GM19240 (cell line): ENCODE results near the gene RASSF4.
"Not testable (repeated sequence)": the region's sequence is repeated elsewhere in the genome, so short reads cannot be mapped to it uniquely, and the experiment has no call there.

ENCODE experiments used
- DNase-seq: peaks from one replicate; pipeline ENCODE4 v3.0.0; 2011; ENCODE audit warnings: low spot score; ENCODE audit not compliant: insufficient read length

RASSF4 gene

GRCh38 chr10:45003432-45004000, 43.9 kb downstream of the RASSF4 start:
- DNase-seq, result no peak

GRCh38 chr10:45004661-45005060, 45.1 kb downstream of the RASSF4 start:
- no peak for DNase-seq

- DNase-seq, result no peak
Measured at GRCh38 chr10:45005284-45005683, 45.7 kb downstream of the RASSF4 start.

GRCh38 chr10:45006276-45007030, 46.9 kb downstream of the RASSF4 start:
- no peak for DNase-seq

GRCh38 chr10:45008524-45009161, 49.0 kb downstream of the RASSF4 start:
- peak; percentile 26 for DNase-seq

GRCh38 chr10:45014557-45014956, 55.0 kb downstream of the RASSF4 start:
- DNase-seq, result not testable (repeated sequence)

DNA sequence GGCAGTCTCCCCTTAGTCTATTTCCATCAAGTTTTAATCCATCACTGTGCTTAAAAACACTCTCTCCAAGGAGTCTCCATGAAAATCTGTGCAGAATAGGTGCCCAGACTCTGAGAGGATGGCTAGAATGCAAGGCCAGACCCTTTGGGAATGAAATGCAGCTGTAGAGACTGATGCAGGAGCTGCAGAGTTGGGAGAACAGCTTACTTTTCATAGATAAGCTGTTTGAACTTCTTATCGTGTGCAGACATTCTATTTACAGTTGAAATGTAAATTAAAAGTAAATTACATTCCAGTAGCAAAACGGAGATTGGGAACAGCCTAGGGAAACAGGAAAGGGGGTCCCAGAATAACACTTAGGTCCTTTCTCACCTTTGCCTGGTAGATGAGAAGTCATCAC, 56.0 kb downstream of the RASSF4 start:
- no peak for DNase-seq

- no peak for DNase-seq
Measured at GRCh38 chr10:45023426-45023825, 63.8 kb downstream of the RASSF4 start.

DNA sequence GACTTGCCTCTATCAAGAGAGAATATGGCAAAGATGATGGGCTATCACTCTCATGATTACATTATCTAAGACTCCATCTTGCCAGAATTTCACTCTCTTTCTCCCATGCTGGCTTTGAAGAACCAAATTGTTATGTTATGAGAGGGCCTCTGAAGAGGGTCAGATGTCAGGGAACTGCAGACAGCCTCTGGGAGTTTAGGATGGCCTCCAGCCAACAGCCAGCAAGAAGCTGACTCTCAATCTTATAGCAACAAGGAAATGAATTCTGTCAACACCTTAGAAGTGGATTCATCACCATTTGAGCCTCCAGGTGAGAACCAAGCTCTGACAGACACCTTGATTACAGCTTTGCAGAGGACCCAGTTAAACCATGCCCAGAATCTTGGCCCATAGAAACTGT, 74.7 kb downstream of the RASSF4 start:
- no peak for DNase-seq

DNA sequence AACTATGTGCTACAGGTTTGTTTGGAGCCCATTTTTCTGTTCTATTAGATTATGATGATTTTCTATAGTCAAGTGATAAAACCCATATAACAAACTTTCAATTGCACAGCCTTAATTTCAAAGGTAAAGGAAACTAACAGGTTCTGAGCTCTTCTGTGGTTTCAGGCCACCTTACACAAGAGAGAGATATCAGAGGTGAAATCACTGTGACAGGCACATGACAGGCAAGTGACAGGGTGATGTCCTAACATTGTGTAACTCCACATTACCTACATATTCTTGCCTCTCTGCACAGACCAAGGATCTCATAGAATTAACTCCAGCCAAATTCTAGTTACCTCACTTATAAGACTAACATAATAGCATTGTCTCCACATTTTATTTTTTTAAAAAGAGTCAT, 76.1 kb downstream of the RASSF4 start:
- no peak for DNase-seq

GRCh38 chr10:45040921-45041542, 81.4 kb downstream of the RASSF4 start:
- DNase-seq, result no peak

GRCh38 chr10:45044290-45044689, 84.7 kb downstream of the RASSF4 start:
- DNase-seq, result no peak
